ENCODE results near the gene RARRES1. TPM values are rescaled to one million over a fixed set of nuclear protein-coding genes. Genes with fewer than 3 reads are reported as not detected.

The RARRES1 gene
- total RNA-seq, 1 experiment from 2014 or later, result 1,195 TPM

GRCh38 chr3:158762701-158763100 is 30.4 kb upstream of the RARRES1 start:
- Mint-ChIP-seq H3K36me3 (ENCODE audit: insufficient read depth, unreplicated experiment) (peaks cover 13% of the 10 kb centered on the region), H3K4me1 (ENCODE audit: low read depth, unreplicated experiment) (peaks cover 43% of the 10 kb centered on the region), H3K27ac (ENCODE audit: unreplicated experiment) (no peak overlapping the region), H3K4me3 (ENCODE audit: low read depth, unreplicated experiment) (no peak overlapping the region), H3K27me3 (ENCODE audit: unreplicated experiment) (no peaks in the 10 kb centered on the region), H3K9me3 (ENCODE audit: low read depth, unreplicated experiment) (peaks cover 6% of the 10 kb centered on the region)
- intact Hi-C loops (cut with micrococcal nuclease; ENCODE audit: unreplicated experiment), result no loop called here
- TF ChIP-seq, protein P1, sequence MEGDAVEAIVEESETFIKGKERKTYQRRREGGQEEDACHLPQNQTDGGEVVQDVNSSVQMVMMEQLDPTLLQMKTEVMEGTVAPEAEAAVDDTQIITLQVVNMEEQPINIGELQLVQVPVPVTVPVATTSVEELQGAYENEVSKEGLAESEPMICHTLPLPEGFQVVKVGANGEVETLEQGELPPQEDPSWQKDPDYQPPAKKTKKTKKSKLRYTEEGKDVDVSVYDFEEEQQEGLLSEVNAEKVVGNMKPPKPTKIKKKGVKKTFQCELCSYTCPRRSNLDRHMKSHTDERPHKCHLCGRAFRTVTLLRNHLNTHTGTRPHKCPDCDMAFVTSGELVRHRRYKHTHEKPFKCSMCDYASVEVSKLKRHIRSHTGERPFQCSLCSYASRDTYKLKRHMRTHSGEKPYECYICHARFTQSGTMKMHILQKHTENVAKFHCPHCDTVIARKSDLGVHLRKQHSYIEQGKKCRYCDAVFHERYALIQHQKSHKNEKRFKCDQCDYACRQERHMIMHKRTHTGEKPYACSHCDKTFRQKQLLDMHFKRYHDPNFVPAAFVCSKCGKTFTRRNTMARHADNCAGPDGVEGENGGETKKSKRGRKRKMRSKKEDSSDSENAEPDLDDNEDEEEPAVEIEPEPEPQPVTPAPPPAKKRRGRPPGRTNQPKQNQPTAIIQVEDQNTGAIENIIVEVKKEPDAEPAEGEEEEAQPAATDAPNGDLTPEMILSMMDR (IDR thresholded peaks at IDR 0.05; ENCODE audit: unreplicated experiment), result no peak
- BruUV-seq (replicated peaks), result no TSS peak
- CTCF ChIA-PET, result no interaction called here
- DNase-seq, result no peak

DNA sequence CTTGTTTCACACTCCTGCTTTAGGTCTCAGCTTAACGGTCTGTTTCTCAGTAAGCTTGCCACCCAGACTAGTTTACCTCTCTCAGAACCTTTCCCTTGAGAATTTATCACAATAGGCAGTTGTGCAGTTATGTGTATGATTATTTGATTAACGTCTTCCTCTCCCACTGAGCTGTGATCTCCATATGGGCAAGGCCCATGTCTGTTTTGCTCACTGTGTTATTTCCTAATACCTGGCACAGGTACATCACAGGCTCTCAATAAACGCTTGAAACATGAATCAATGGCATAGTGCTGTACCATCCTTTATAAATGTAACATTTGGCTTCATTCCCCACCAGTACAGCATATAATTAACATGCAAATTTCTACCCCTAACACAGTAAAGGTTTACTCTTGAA is 29.1 kb upstream of the RARRES1 start:
- BruUV-seq (replicated peaks), result no TSS peak

DNA sequence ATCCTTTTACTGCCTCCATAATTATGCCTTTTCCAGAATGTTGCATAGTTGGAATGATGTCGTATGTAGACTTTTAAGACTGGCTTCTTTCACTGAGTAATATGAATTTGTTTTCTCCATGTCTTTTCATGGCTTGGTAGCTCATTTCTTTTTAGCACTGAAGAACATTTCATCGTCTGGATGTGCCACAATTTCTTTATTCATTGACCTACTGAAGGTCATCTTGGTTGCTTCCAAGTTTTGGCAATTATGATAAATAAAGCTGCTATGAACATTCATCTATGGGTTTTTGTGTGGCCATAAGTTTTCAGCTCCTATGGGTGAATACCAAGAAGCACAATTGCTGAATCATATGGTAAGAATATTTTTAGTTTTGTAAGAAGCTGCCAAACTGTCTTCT is 23.2 kb upstream of the RARRES1 start:
- DNase-seq, result no peak
- TF ChIP-seq, protein P1 (IDR thresholded peaks at IDR 0.05; ENCODE audit: unreplicated experiment), result no peak
- intact Hi-C loops (cut with micrococcal nuclease; ENCODE audit: unreplicated experiment), result no loop called here
- Mint-ChIP-seq H3K27ac (ENCODE audit: unreplicated experiment) (no peak overlapping the region), H3K36me3 (ENCODE audit: insufficient read depth, unreplicated experiment) (peaks cover 8% of the 10 kb centered on the region), H3K4me3 (ENCODE audit: low read depth, unreplicated experiment) (no peak overlapping the region), H3K27me3 (ENCODE audit: unreplicated experiment) (no peaks in the 10 kb centered on the region), H3K9me3 (ENCODE audit: low read depth, unreplicated experiment) (no peaks in the 10 kb centered on the region), H3K4me1 (ENCODE audit: low read depth, unreplicated experiment) (no peaks in the 10 kb centered on the region)
- no TSS peak for BruUV-seq (replicated peaks)
- CTCF ChIA-PET, result no interaction called here

More for the DNA sequence above, 29.1 kb upstream of the RARRES1 start:
- H3K36me3 Mint-ChIP-seq (ENCODE audit: insufficient read depth, unreplicated experiment), result peaks cover 12% of the 10 kb centered on the region
- no peak for DNase-seq
- H3K27ac Mint-ChIP-seq (ENCODE audit: unreplicated experiment), result no peak overlapping the region
- TF ChIP-seq, protein P1 (IDR thresholded peaks at IDR 0.05; ENCODE audit: unreplicated experiment), result no peak
- no peaks in the 10 kb centered on the region for H3K9me3 Mint-ChIP-seq (ENCODE audit: low read depth, unreplicated experiment)
- intact Hi-C loops (cut with micrococcal nuclease; ENCODE audit: unreplicated experiment), result no loop called here
- CTCF ChIA-PET, result interaction anchor here (0.9 to 1.6 kb wide), 4 partner anchors 10 to 38 kb away, joined by 3 read pairs; no protein-coding TSS in a partner anchor
- peaks cover 31% of the 10 kb centered on the region for H3K4me1 Mint-ChIP-seq (ENCODE audit: low read depth, unreplicated experiment)
- H3K27me3 Mint-ChIP-seq (ENCODE audit: unreplicated experiment), result no peaks in the 10 kb centered on the region
- H3K4me3 Mint-ChIP-seq (ENCODE audit: low read depth, unreplicated experiment), result no peak overlapping the region

GRCh38 chr3:158753854-158754253 is 21.6 kb upstream of the RARRES1 start:
- no TSS peak for BruUV-seq (replicated peaks)
- intact Hi-C loops (cut with micrococcal nuclease; ENCODE audit: unreplicated experiment), result no loop called here
- DNase-seq, result no peak
- H3K27me3 Mint-ChIP-seq (ENCODE audit: unreplicated experiment), result no peaks in the 10 kb centered on the region
- TF ChIP-seq, protein P1 (IDR thresholded peaks at IDR 0.05; ENCODE audit: unreplicated experiment), result no peak
- H3K4me1 Mint-ChIP-seq (ENCODE audit: low read depth, unreplicated experiment), result no peaks in the 10 kb centered on the region
- CTCF ChIA-PET, result no interaction called here
- H3K36me3 Mint-ChIP-seq (ENCODE audit: insufficient read depth, unreplicated experiment), result peaks cover 8% of the 10 kb centered on the region
- no peak overlapping the region for H3K4me3 Mint-ChIP-seq (ENCODE audit: low read depth, unreplicated experiment)
- H3K27ac Mint-ChIP-seq (ENCODE audit: unreplicated experiment), result no peak overlapping the region
- H3K9me3 Mint-ChIP-seq (ENCODE audit: low read depth, unreplicated experiment), result no peaks in the 10 kb centered on the region

Measured in Calu3 (cell line).